Melanocyte of skin (primary cell): ENCODE results near the gene FOXC2. TPM values are rescaled to one million over a fixed set of nuclear protein-coding genes. Genes with fewer than 3 reads are reported as not detected.

Source experiments
- total RNA-seq, 2 donors: library from RNA; depleted of rRNA; stranded (reverse); fragments of >200 nt; gene quantifications; 2 replicates each; pipeline ENCODE4 v1.2.3, GENCODE V29; 2012

Gene FOXC2
- total RNA-seq = not detected

GRCh38 chr16:86566601-86566965 lies at the start of gene FOXC2:
Gene FOXC2 (plus strand): TSS chr16:86566829. CDS start chr16:86567336, 507 bp downstream.

DNA sequence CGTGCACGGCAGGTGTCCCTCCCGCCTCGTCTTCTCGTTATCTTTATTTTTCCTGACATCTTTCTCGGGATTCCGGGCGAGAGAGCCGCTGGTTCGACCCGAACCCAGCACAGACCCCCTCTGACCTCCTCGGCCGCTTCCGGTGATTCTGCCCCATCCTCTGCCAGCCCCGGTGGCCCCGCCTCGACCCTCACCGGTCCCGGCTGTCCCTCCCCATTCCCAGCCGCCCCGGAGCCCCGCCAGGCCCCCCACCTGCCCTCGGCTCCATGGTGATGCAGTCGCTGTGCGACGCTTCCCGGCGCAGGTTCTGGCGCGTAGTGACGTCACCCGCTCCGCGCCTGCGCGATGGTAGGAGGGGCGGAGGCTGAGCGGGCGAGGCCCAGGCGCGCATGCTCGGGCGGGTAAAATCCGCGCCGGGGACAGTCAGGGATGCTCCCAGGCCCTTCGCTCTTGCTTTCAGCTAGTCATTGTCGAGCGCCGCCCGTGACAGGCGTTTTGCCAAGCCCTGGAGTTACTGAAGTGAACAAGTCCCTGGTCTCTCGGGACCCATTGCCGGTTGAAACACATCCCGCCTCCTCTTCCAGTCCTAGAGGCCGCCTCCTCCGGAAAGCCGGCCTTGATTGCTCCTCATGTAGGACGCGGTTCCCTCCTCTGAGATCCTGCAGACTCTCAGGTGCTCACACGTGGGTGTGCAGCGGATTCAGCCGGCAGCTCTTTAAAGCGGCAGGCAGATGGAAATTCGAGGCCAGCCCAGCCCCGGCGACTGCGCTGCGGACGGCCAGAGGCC lies 11.5 kb upstream of the FOXC2 start, which contains the start of gene MTHFSD:
TSS of gene MTHFSD (minus strand) at position 319 of the 787 bp plus-strand sequence. CDS start at position 268, 51 bp downstream.

DNA sequence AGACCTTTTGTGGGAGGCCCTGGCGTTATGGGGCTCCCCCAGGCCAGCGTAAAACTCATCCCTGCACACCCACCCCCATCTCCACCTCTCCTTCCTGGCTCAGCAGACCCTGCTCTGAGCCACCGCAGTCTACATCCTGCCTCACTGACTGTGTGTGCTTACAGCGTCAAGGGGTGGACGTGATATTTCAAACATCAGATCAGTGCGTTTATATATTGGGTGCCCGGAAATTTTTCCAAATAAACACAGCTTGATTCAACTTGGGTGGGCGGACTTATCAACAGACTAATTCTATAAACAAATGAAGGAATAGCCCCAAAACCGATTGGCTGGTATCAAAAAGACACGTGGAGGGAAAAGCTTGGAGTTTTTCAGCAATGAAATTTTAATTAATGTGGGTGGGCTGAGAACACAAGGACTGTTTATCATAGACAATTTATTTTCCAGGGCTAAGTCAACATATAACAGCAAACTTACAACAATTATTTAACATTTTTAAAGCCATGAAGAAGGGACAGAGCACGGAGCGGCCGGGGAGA lies 11.5 kb downstream of the FOXC2 start, which contains the start of gene FOXL1:
TSS of gene FOXL1 (plus strand) at position 489 of the 539 bp plus-strand sequence. CDS start 175 bp downstream, outside the sequence.

Other genes with a start within 250 kb of the FOXC2 start
- gene FOXF1, start 56.3 kb upstream of the FOXC2 start, total RNA-seq = not detected
- gene MTHFSD, start 11.6 kb upstream of the FOXC2 start, total RNA-seq = 10 to 100 TPM; 12.3 to 16.5 TPM
- gene FOXL1, start 11.7 kb downstream of the FOXC2 start, total RNA-seq = under 1 TPM; under 0.01 TPM